GM12864 (cell line): ENCODE measurements around the gene WWC2.

ENCODE experiments used
- DNase-seq: peaks from one replicate; pipeline ENCODE4 v3.0.0-alpha.2; 2011; ENCODE audit warnings: low read depth
- H3K4me3 ChIP-seq: 2 replicates; pipeline ENCODE4 v1.5.1; 2011; ENCODE audit warnings: mild to moderate bottlenecking, low read depth, low read length, control low read depth
- TF ChIP-seq, protein P1 (sequence below): IDR thresholded peaks from 2 replicates; pipeline ENCODE4 v1.5.1; 2011; ENCODE audit warnings: low read depth, mild to moderate bottlenecking, moderate library complexity, low read length, control low read depth, inconsistent platforms; ENCODE audit errors: missing control alignments

The WWC2 gene

DNA sequence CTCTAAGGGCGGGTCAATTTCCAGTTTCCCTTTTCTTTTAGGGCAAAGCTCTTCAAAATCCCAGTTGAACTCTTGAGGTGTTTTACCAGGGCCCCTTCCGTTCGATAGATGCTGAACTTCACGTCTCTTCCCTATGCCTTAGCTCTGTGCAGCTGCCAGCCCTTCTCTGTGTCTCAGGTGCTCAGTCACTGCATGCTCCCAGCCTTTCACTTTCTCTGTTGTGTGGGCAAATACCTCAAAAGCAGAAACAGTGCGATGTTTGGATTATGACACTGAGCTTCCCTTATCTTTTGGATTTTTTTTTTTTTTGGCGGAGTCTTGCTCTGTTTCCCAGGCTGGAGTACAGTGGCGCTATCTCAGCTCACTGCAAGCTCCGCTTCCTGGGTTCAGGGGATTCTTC lies 112.5 kb downstream of the WWC2 start:
- H3K4me3 ChIP-seq, result no peak overlapping the region
- TF ChIP-seq, protein P1, sequence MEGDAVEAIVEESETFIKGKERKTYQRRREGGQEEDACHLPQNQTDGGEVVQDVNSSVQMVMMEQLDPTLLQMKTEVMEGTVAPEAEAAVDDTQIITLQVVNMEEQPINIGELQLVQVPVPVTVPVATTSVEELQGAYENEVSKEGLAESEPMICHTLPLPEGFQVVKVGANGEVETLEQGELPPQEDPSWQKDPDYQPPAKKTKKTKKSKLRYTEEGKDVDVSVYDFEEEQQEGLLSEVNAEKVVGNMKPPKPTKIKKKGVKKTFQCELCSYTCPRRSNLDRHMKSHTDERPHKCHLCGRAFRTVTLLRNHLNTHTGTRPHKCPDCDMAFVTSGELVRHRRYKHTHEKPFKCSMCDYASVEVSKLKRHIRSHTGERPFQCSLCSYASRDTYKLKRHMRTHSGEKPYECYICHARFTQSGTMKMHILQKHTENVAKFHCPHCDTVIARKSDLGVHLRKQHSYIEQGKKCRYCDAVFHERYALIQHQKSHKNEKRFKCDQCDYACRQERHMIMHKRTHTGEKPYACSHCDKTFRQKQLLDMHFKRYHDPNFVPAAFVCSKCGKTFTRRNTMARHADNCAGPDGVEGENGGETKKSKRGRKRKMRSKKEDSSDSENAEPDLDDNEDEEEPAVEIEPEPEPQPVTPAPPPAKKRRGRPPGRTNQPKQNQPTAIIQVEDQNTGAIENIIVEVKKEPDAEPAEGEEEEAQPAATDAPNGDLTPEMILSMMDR, result no peak
- no peak for DNase-seq

DNA sequence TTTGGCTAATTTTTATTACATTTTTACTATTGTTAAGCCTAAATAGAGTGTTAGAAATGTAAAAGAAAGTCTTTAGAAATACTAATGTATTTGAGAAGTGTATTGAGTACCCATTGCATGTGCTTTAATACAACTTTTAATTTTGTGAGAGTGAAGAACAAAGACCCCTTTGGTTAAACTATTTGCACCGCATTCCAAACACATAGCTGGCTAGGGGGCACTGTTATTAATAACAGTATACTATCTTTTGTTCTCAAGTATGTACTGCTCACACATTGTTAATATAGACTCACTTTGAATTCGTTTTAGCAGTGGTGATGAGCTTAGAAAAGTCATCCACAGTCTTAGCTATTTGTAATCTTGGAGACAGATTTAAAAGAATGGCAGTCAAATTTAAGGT lies 114.9 kb downstream of the WWC2 start:
- TF ChIP-seq, protein P1, result no peak
- no peak for DNase-seq
- H3K4me3 ChIP-seq, result no peak overlapping the region

DNA sequence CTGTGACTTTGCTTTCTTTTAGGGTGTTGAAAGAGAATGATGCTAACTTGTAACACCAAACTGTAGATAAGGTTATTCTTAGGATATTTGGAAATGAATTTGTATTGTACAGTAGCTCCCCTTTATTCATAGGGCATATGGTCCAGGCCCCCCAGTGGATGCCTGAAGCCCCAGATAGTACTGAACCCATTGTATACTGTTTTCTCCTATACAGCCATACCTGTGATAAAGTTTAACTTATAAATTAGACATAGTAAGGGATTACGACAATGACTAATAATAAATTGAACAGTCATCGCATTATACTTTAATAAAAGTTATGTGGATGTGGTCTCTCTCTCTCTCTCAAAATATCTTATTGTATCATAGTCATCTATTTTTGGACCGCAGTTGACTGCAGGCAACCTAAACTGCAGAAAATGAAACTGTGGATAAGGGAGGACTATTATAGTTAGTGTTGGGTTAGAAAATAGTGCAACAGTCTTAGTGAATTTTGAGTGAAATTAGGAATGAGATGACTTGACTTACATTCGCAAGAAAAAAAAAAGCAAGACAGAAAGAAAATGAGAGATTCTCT lies 115.9 kb downstream of the WWC2 start:
- no peak overlapping the region for H3K4me3 ChIP-seq
- TF ChIP-seq, protein P1, result no peak
- DNase-seq, result no peak

DNA sequence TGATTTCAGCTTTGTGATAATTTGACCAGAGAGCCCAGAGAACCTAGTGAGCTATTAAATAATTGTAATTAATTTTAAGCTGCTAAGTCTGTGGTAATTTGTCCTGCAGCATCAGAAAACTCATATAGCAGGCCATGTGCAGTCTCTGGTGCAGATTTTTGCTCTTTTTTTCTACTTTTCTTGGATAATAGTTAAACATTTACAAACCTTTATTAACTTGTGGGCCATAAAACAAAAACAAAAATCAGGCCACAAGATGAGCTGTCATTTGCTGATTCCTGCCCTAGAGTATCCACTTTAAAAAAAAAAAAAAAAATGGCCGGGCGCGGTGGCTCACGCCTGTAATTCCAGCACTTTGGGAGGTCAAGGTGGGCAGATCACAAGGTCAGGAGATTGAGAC lies 121.2 kb downstream of the WWC2 start:
- TF ChIP-seq, protein P1, result no peak
- no peak for DNase-seq
- no peak overlapping the region for H3K4me3 ChIP-seq

DNA sequence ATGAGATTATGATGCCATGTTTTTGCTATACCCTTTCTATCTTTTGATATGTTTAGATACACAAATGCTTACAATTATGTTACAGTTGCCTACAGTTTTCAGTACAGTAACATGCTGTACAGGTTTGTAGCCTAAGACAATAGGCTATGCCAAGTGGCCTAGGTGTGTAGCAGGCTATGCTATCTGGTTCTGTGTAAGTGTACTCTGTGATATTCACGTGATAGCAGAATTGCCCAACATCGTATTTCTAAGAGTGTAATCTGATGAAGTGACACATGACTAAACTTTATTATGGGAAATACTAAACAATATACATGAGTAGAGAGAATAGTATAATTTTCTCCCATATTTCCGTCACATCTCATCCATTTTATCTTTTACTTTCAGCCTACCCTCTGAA lies 124.0 kb downstream of the WWC2 start:
- TF ChIP-seq, protein P1, result no peak
- H3K4me3 ChIP-seq, result no peak overlapping the region
- no peak for DNase-seq

DNA sequence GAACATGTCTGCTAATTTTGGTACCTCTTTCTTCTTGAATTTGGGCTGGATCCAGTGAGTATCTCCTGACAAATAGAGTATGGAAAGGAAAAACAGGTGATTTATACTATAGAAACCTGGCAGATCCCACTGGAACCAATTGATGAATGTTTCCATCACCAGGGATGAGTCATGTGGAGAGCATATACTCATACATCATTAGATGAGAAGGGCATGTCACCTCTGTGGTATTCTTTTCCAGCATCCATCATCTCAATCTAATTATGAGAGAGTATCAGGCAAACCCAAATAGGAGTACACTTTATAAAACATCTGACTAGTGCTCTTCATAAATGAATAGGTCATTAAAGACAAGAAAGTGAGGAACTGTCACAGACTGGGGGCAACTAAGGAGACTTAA lies 130.3 kb downstream of the WWC2 start:
- DNase-seq, result no peak
- H3K4me3 ChIP-seq, result no peak overlapping the region
- TF ChIP-seq, protein P1, result no peak

DNA sequence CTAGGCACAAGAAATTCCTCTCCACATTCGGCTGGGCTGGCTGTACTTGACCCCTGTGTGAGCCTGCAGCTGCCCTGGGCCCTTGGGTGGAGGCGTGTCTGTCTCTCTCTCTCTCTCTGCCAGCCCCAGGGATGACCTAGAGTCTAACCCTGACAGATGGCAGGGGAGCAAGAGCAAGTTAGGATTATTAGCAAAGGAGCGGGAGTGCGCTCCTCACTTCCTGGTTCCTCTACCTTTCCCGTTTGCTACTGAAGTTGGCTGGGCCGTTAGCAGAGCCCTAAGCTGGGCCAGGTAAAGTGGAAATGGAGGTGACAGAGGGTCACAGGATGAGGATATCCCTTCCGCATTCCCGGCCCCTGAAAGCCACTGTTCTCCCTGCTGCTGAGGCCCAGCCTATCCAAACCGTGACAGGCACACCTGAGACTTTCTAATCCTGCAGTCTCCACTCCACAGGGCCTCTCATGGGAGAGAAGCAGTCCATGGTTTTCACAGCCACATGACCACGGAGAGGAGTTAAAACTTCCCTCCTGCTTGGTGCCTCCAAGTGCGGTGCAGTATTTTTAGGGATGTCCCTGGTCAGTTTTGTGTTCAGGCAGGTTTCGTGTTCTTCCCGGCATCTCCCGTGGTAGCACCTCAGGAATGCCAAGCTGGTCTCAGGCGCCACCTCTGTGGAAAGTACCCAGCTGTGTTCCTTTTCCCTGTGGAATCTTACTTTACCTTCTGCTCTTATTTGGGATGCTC lies 141.7 kb downstream of the WWC2 start:
- DNase-seq, result no peak
- H3K4me3 ChIP-seq, result no peak overlapping the region
- TF ChIP-seq, protein P1, result no peak
